Right ventricle myocardium inferior (tissue), 1 donor: Measurements from ENCODE around the gene DEFB131A. TPM values are rescaled to one million over a fixed set of nuclear protein-coding genes. Genes with fewer than 3 reads are reported as not detected.
"Not testable (repeated sequence)": the region's sequence is repeated elsewhere in the genome, so short reads cannot be mapped to it uniquely, and the experiment has no call there.

Experiments used
- ATAC-seq: fragments of 200-7000 bp; cut with Tn5 transposase; one replicate; pipeline ENCODE4 v1.9.1; 2020; ENCODE audit warnings: mild to moderate bottlenecking, moderate library complexity
- DNase-seq: peaks from one replicate; pipeline ENCODE4 v3.0.0; 2021; ENCODE audit errors: missing footprints
- intact Hi-C: fragments of 100-400 bp; cut with DNase I; formaldehyde crosslinking; loops from one replicate; pipeline ENCODE4 v1.11.0; 2022
- long read RNA-seq: library from polyadenylated mRNA; unstranded; transcript quantifications from one replicate; pipeline ENCODE4 v2.0.0, GENCODE V29; 2021
- total RNA-seq: library from RNA; stranded (reverse); fragmentation: NEBNext Ultra II Directional; extraction: Animal tissue kit (Norgen Biotek cat#: 25700); gene quantifications from one replicate; pipeline ENCODE4 v1.2.1, GENCODE V29; 2021
- donor health status: DM: no; HTN: yes; CAD: no; lungs with severe emphysema.

Gene DEFB131A
- total RNA-seq, result not detected
- long read RNA-seq, result 0 reads

GRCh38 chr4:9444114-9444513 is at the start of gene DEFB131A:
Gene DEFB131A (plus strand): TSS chr4:9444414. CDS start chr4:9444534, 120 bp downstream.
- ATAC-seq, intact Hi-C loops, DNase-seq: not testable (repeated sequence)

GRCh38 chr4:9405774-9406173 is 38.4 kb upstream of the DEFB131A start:
- DNase-seq, intact Hi-C loops, ATAC-seq: not testable (repeated sequence)

- ATAC-seq, intact Hi-C loops, DNase-seq: not testable (repeated sequence)
These were observed 37.7 kb upstream of the DEFB131A start for GRCh38 chr4:9406491-9406890.

- intact Hi-C loops, result no loop called here
- no peak for ATAC-seq
- no peak for DNase-seq
These were observed 34.4 kb upstream of the DEFB131A start for GRCh38 chr4:9409793-9410192.

- DNase-seq, intact Hi-C loops, ATAC-seq: not testable (repeated sequence)
These were observed 22.2 kb upstream of the DEFB131A start for GRCh38 chr4:9421884-9422455.

- intact Hi-C loops, ATAC-seq, DNase-seq: not testable (repeated sequence)
These were observed 18.3 kb upstream of the DEFB131A start for GRCh38 chr4:9425916-9426315.

GRCh38 chr4:9430061-9430460 is 14.2 kb upstream of the DEFB131A start:
- ATAC-seq, DNase-seq, intact Hi-C loops: not testable (repeated sequence)

GRCh38 chr4:9433320-9433719 is 10.9 kb upstream of the DEFB131A start:
- intact Hi-C loops, ATAC-seq, DNase-seq: not testable (repeated sequence)

GRCh38 chr4:9436728-9437127 is 7.5 kb upstream of the DEFB131A start:
- intact Hi-C loops, ATAC-seq, DNase-seq: not testable (repeated sequence)

GRCh38 chr4:9442355-9442754 is 1.9 kb upstream of the DEFB131A start:
- ATAC-seq, result not testable (repeated sequence)

GRCh38 chr4:9444681-9445080 is 467 bp downstream of the DEFB131A start:
- DNase-seq, ATAC-seq, intact Hi-C loops: not testable (repeated sequence)

More at GRCh38 chr4:9442355-9442754, 1.9 kb upstream of the DEFB131A start:
- intact Hi-C loops, DNase-seq: not testable (repeated sequence)

GRCh38 chr4:9452251-9452650 is 8.0 kb downstream of the DEFB131A start:
- DNase-seq, intact Hi-C loops, ATAC-seq: not testable (repeated sequence)

GRCh38 chr4:9454284-9454683 is 10.1 kb downstream of the DEFB131A start:
- DNase-seq, intact Hi-C loops, ATAC-seq: not testable (repeated sequence)

GRCh38 chr4:9455046-9455445 is 10.8 kb downstream of the DEFB131A start:
- DNase-seq, intact Hi-C loops, ATAC-seq: not testable (repeated sequence)

GRCh38 chr4:9479466-9479865 is 35.3 kb downstream of the DEFB131A start:
- intact Hi-C loops, ATAC-seq, DNase-seq: not testable (repeated sequence)

- intact Hi-C loops, ATAC-seq, DNase-seq: not testable (repeated sequence)
These were observed 35.9 kb downstream of the DEFB131A start for GRCh38 chr4:9480066-9480465.

GRCh38 chr4:9482871-9483270 is 38.7 kb downstream of the DEFB131A start:
- intact Hi-C loops, ATAC-seq, DNase-seq: not testable (repeated sequence)

GRCh38 chr4:9483682-9484081 is 39.5 kb downstream of the DEFB131A start:
- DNase-seq, intact Hi-C loops, ATAC-seq: not testable (repeated sequence)

- DNase-seq, intact Hi-C loops, ATAC-seq: not testable (repeated sequence)
These were observed 42.7 kb downstream of the DEFB131A start for GRCh38 chr4:9486880-9487279.

GRCh38 chr4:9488796-9489195 is 44.6 kb downstream of the DEFB131A start:
- intact Hi-C loops, DNase-seq, ATAC-seq: not testable (repeated sequence)
